Inflammatory macrophage (primary cell): ENCODE measurements around the gene ATP6V0E1.
"Not testable (repeated sequence)": the region's sequence is repeated elsewhere in the genome, so short reads cannot be mapped to it uniquely, and the experiment has no call there.

Experiments used
- DNase-seq, 2 donors: peaks; one replicate each; pipeline ENCODE4 v3.0.0-alpha.2; 2020 to 2022

ATP6V0E1 gene

GRCh38 chr5:173039188-173039587, 55.6 kb downstream of the ATP6V0E1 start:
- DNase-seq, result no peak

GRCh38 chr5:173039964-173040363, 56.4 kb downstream of the ATP6V0E1 start:
- no peak for DNase-seq

- DNase-seq, result no peak
Measured at GRCh38 chr5:173041881-173042762, 58.6 kb downstream of the ATP6V0E1 start.

GRCh38 chr5:173042763-173043107, 59.2 kb downstream of the ATP6V0E1 start:
- DNase-seq, result no peak

- no peak for DNase-seq
Measured at GRCh38 chr5:173045474-173045873, 61.9 kb downstream of the ATP6V0E1 start.

GRCh38 chr5:173047096-173047837, 63.7 kb downstream of the ATP6V0E1 start:
- DNase-seq, result not testable (repeated sequence)

- DNase-seq, result no peak
Measured at GRCh38 chr5:173047838-173048105, 64.2 kb downstream of the ATP6V0E1 start.

GRCh38 chr5:173050791-173051190, 67.2 kb downstream of the ATP6V0E1 start:
- DNase-seq, result no peak

GRCh38 chr5:173051746-173052145, 68.2 kb downstream of the ATP6V0E1 start:
- no peak for DNase-seq

GRCh38 chr5:173053041-173053440, 69.5 kb downstream of the ATP6V0E1 start:
- no peak for DNase-seq

- DNase-seq, result no peak
Measured at GRCh38 chr5:173055042-173055721, 71.6 kb downstream of the ATP6V0E1 start.

GRCh38 chr5:173055722-173055982, 72.1 kb downstream of the ATP6V0E1 start:
- no peak for DNase-seq

GRCh38 chr5:173055983-173056782, 72.6 kb downstream of the ATP6V0E1 start, which contains the start of gene CREBRF:
CREBRF (plus strand) TSS chr5:173056352; CDS start chr5:173080776, 24,424 bp downstream.
- DNase-seq, result peak; percentile 97

GRCh38 chr5:173056783-173057061, 73.2 kb downstream of the ATP6V0E1 start:
- no peak for DNase-seq

GRCh38 chr5:173057062-173057924, 73.7 kb downstream of the ATP6V0E1 start:
- peak; percentile 98 to 99 for DNase-seq

- no peak for DNase-seq
Measured at GRCh38 chr5:173062141-173062540, 78.6 kb downstream of the ATP6V0E1 start.

- no peak for DNase-seq
Measured at GRCh38 chr5:173065155-173065554, 81.6 kb downstream of the ATP6V0E1 start.

- DNase-seq, result peak; percentile 16 to 59
Measured at GRCh38 chr5:173069671-173070070, 86.1 kb downstream of the ATP6V0E1 start.

GRCh38 chr5:173075137-173075843, 91.7 kb downstream of the ATP6V0E1 start:
- no peak for DNase-seq

- no peak for DNase-seq
Measured at GRCh38 chr5:173075970-173076369, 92.4 kb downstream of the ATP6V0E1 start.

GRCh38 chr5:173076471-173076870, 92.9 kb downstream of the ATP6V0E1 start:
- DNase-seq, result not testable (repeated sequence)
